ENCODE data around the gene CEP41. TPM values are rescaled to one million over a fixed set of nuclear protein-coding genes. Genes with fewer than 3 reads are reported as not detected.

CEP41 gene
- total RNA-seq, 6 experiments from 2014 or later, result 2.6 to 11.7 (median 4.6) TPM

DNA sequence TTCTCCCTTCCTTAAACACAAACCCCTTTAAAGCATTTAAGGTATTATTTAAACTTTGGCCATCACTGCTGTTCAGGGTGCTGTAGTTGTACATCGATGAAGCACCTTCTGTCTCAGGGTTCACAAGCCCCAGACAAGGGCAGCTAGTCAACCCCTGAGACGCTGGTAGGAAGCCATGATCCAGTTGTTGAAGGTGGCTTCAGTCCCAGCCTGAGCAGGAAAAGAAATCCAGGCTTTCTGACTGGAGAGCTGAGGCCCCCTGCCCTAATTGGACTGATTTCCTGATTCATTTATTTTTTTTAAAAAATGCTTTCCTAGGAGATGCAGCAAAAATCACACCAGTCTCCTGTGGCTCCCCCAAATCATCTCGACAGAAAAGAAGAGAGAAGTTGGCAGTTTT is 44.7 kb downstream of the CEP41 start:
- intact Hi-C loops (cut with DNase I), result no loop called here
- no peak for TF ChIP-seq POLR2A (IDR thresholded peaks at IDR 0.05)
- TF ChIP-seq, protein P1, sequence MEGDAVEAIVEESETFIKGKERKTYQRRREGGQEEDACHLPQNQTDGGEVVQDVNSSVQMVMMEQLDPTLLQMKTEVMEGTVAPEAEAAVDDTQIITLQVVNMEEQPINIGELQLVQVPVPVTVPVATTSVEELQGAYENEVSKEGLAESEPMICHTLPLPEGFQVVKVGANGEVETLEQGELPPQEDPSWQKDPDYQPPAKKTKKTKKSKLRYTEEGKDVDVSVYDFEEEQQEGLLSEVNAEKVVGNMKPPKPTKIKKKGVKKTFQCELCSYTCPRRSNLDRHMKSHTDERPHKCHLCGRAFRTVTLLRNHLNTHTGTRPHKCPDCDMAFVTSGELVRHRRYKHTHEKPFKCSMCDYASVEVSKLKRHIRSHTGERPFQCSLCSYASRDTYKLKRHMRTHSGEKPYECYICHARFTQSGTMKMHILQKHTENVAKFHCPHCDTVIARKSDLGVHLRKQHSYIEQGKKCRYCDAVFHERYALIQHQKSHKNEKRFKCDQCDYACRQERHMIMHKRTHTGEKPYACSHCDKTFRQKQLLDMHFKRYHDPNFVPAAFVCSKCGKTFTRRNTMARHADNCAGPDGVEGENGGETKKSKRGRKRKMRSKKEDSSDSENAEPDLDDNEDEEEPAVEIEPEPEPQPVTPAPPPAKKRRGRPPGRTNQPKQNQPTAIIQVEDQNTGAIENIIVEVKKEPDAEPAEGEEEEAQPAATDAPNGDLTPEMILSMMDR (IDR thresholded peaks at IDR 0.05), result no peak
- 51% methylated on average over 3 of the region's 3 CpGs for WGBS (ENCODE audit: insufficient coverage, low coverage, low lambda C conversion rate, missing lambda C conversion rate)

DNA sequence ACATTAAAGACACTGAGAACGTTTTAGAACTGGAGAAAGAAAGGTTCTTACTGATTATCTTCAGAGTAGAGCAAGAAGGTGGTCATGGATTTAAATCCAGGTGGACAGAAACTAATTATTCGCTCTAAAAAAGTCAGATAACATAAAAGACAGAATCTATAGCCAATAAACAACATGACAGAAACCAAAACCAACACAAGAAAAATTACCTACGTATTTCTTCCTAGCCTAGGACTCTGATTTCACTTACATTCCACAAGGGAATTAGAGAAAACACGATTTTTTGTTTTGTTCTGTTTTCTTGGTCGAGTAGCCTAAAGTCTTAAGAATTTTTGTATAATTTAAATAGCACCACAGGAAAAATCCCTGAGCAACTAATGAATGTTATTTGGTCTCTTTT is 45.4 kb downstream of the CEP41 start:
- WGBS (ENCODE audit: insufficient coverage, low coverage, low lambda C conversion rate, missing lambda C conversion rate), result 79% methylated on average over 5 of the region's 5 CpGs
- intact Hi-C loops (cut with DNase I), result no loop called here
- Histone ChIP-seq H3K4me1 (no peaks in the 10 kb centered on the region), H3K4me3 (no peak overlapping the region), H3K36me3 (no peaks in the 10 kb centered on the region), H3K27me3 (no peaks in the 10 kb centered on the region), H3K27ac (no peak overlapping the region), H3K9me3 (no peaks in the 10 kb centered on the region)
- no peak for DNase-seq
- no peak for ATAC-seq
- no peak for TF ChIP-seq POLR2A (IDR thresholded peaks at IDR 0.05)
- TF ChIP-seq, protein P1 (IDR thresholded peaks at IDR 0.05), result no peak

More for the DNA sequence above, 44.7 kb downstream of the CEP41 start:
- H3K9me3 ChIP-seq, result no peaks in the 10 kb centered on the region
- no peaks in the 10 kb centered on the region for H3K27me3 ChIP-seq
- DNase-seq (no peak), ATAC-seq (no peak)
- H3K36me3 ChIP-seq, result no peaks in the 10 kb centered on the region
- H3K4me3 ChIP-seq, result no peak overlapping the region
- no peaks in the 10 kb centered on the region for H3K4me1 ChIP-seq
- no peak overlapping the region for H3K27ac ChIP-seq

DNA sequence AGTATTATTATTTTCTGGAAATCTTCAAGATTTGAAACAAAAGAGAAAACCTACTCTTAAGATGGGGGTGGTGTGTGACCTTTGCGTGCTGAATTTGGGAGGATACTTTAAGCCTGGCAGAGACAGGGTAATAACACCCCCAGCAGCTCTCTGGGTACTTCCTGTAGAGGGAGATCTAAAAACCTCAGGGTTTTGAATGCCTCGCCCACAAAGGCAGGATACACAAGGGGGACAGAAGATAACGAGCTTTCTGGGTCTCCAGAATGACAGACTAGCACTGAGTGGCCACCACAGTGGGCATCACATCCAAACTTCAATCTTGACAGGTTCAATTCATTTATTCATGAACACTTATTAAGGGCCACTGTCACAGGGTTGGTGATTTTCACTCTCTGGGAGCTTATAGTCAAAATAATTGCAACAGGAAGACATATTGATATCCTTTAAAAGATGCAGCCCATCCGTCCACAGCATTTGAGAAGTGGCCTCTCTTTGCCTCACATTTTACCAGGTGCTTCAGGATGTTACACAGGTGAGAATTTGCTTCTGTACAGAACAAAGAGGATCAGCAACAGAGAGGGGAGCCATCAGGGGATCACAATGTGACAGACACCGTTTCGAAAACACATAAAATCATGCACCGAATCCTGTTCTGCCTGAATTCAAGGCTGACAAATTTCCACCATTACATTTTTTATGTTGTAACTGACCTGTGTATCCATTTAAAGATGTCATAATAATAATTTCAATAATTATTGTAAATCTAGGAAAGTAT is 46.2 kb downstream of the CEP41 start:
- no peaks in the 10 kb centered on the region for H3K9me3 ChIP-seq
- no peak overlapping the region for H3K27ac ChIP-seq
- no peak for ATAC-seq
- 78% methylated on average over 5 of the region's 7 CpGs for WGBS (ENCODE audit: insufficient coverage, low coverage, low lambda C conversion rate, missing lambda C conversion rate)
- H3K36me3 ChIP-seq, result no peaks in the 10 kb centered on the region
- intact Hi-C loops (cut with DNase I), result no loop called here
- no peak for DNase-seq
- H3K27me3 ChIP-seq, result no peaks in the 10 kb centered on the region
- no peak overlapping the region for H3K4me3 ChIP-seq
- TF ChIP-seq, protein P1 (IDR thresholded peaks at IDR 0.05), result no peak
- TF ChIP-seq POLR2A (IDR thresholded peaks at IDR 0.05), result no peak
- no peaks in the 10 kb centered on the region for H3K4me1 ChIP-seq

DNA sequence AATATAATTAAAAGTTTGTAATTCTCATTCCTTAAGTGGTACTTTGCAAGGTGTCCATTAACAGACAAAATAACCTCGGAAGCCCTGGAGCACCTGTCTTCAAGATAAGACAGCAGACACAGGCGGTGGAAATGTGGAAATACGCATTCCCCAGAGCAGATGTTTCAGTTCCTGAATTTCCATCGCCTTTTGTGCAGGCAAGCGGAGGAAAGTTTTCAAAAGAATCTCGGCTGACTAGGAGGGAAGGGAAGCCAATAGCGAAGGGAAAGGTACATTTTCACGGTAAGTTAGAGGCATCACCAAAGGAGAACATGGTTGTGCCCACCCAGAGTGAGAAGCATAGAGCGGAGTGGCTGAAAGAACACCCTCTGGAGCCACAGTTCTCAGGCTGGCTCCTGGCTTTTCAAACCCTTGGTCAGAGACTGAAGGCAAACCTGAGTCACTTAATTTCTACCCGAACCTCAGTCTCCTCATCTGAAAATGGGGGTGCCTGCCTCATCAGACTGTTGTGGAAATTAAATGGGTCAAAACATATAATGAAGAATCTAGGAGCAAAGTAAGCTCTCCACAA is 46.9 kb downstream of the CEP41 start:
- 58% methylated on average over 9 of the region's 10 CpGs for WGBS (ENCODE audit: insufficient coverage, low coverage, low lambda C conversion rate, missing lambda C conversion rate)
- TF ChIP-seq, protein P1 (IDR thresholded peaks at IDR 0.05), result no peak
- TF ChIP-seq POLR2A (IDR thresholded peaks at IDR 0.05), result no peak
- intact Hi-C loops (cut with DNase I), result no loop called here
- H3K27me3 ChIP-seq, result no peaks in the 10 kb centered on the region
- H3K27ac ChIP-seq, result no peak overlapping the region
- no peak overlapping the region for H3K4me3 ChIP-seq
- no peaks in the 10 kb centered on the region for H3K9me3 ChIP-seq
- H3K4me1 ChIP-seq, result no peaks in the 10 kb centered on the region
- DNase-seq (no peak), ATAC-seq (no peak)
- no peaks in the 10 kb centered on the region for H3K36me3 ChIP-seq
